GM13977 (cell line): ENCODE results near the gene IQSEC2.

Experiments
- DNase-seq: peaks from one replicate; pipeline ENCODE4 v3.0.0; 2012; ENCODE audit warnings: low spot score
- in situ Hi-C: fragments of 300-500 bp; cut with MboI; formaldehyde crosslinking; loops from one replicate; pipeline ENCODE4 v1.12.0; 2022; ENCODE audit warnings: low sequenced_read_pairs, low pct_unique_long_range_greater_than_20kb, mixed read lengths, inconsistent platforms; ENCODE audit not compliant: unreplicated experiment
- TF ChIP-seq, protein P1 (sequence below): IDR thresholded peaks from 2 replicates; pipeline ENCODE4 v1.5.1; 2012; ENCODE audit warnings: mild to moderate bottlenecking, control low read depth; ENCODE audit not compliant: insufficient read depth; ENCODE audit errors: extremely low read depth, missing control alignments

The IQSEC2 gene

DNA sequence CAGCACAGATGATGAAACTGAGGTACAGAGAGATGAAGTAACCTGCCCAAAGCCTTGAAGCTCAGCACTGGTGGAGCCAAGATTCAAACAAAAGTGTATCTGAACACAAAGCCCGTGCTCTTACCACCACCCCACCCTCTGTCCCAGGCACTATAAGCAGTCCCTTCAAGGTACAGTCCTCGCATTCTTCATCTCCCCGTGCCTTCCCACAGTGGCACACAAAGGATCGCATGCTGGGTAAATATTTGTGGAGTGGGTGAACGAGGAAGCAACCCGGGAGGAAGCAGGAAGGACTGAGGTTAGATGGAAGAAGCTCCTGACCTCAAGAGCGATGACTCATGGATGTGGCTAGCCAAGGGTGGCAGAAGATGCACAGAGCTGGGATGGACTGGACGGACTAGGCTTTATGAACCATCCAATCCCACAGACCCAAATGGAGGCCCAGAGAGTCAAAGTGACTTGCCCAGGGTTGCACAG lies 18.4 kb downstream of the IQSEC2 start:
- in situ Hi-C loops: no loop called here
- DNase-seq: no peak
- TF ChIP-seq, protein P1, sequence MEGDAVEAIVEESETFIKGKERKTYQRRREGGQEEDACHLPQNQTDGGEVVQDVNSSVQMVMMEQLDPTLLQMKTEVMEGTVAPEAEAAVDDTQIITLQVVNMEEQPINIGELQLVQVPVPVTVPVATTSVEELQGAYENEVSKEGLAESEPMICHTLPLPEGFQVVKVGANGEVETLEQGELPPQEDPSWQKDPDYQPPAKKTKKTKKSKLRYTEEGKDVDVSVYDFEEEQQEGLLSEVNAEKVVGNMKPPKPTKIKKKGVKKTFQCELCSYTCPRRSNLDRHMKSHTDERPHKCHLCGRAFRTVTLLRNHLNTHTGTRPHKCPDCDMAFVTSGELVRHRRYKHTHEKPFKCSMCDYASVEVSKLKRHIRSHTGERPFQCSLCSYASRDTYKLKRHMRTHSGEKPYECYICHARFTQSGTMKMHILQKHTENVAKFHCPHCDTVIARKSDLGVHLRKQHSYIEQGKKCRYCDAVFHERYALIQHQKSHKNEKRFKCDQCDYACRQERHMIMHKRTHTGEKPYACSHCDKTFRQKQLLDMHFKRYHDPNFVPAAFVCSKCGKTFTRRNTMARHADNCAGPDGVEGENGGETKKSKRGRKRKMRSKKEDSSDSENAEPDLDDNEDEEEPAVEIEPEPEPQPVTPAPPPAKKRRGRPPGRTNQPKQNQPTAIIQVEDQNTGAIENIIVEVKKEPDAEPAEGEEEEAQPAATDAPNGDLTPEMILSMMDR: no peak

DNA sequence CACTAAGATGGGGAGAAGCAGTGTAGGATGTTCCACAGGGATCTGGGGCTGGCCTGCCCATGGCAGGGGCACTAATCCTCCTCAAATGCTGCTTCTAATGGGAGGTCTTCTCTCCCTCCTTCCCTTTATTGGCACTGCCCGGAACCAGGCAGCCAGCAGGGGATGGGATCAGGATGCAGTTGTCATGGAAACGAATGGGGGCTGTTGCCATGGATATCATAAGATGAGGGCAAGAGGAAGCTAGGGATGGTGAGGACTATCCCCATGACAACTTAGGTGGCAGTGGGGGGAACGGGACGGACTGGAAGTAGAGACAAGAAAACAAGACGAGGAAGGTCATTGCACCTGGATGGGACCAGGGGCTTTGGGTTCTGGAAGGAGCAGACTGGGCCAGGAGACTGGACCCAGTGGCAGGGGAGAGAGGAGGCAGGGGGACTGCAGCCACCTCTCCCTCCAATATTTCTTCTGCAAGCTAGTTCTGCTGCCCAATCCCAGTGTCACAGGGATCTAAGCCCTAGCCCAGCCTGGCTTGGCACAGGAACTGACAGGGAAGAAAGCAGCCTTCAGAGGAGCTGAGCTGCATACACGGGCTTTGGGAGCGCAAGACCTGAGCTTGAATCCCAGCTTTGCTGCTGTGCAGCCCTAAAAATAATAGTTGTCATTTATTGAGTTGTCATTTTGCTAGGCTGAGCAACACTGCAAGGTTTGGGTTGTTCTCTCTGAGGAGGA lies 19.0 kb downstream of the IQSEC2 start:
- TF ChIP-seq, protein P1: no peak

GRCh38 chrX:53261355-53261972 lies 19.9 kb downstream of the IQSEC2 start:
- in situ Hi-C loops: no loop called here
- DNase-seq: no peak
- TF ChIP-seq, protein P1: no peak

More for the DNA sequence above, 19.0 kb downstream of the IQSEC2 start:
- in situ Hi-C loops: no loop called here
- DNase-seq: no peak

GRCh38 chrX:53260836-53261235 lies 20.5 kb downstream of the IQSEC2 start:
- no peak for DNase-seq
- TF ChIP-seq, protein P1: no peak
- in situ Hi-C loops: no loop called here

DNA sequence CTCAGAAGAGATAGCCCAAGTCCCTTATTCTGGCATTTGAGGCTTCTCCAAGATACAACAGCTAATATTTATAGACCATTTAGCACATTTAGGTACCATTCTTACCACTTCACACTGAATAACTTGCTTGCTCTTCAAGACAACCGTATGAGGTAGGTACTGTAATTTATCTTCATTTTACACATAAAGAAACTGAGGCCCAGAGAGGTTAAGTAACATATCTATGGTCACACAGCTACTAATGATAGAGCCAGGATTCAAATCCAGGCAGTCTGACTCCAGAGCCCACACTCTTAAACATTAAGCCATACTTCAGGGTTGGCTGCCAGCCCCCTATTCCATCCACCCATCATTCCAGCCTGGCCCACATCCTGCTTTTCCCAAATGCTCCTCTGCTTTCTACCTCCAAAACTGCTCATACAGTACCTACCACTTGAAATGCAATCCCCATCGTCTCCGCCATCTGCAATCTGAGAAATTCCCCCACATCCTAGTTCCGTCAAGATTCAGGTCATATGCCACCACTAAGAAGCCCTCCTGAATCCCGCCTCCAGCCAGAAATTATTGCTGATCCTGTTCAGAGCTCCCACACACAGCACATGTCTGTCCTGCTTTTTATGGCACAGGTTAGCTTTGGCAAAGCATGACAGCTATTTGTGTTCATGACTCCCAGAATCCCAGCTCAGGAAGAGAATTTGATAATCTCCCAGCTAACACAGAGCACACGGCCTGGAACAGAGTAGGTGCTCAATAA lies 23.5 kb downstream of the IQSEC2 start:
- in situ Hi-C loops: no loop called here
- DNase-seq: no peak
- TF ChIP-seq, protein P1: no peak

GRCh38 chrX:53257166-53257565 lies 24.2 kb downstream of the IQSEC2 start:
- TF ChIP-seq, protein P1: no peak
- in situ Hi-C loops: no loop called here
- no peak for DNase-seq
